ENCODE data around the gene FRG1. TPM values are rescaled to one million over a fixed set of nuclear protein-coding genes. Genes with fewer than 3 reads are reported as not detected.

Gene FRG1
- total and polyA plus RNA-seq, 2 experiments from 2014 or later: 24.3 to 65.2 TPM

DNA sequence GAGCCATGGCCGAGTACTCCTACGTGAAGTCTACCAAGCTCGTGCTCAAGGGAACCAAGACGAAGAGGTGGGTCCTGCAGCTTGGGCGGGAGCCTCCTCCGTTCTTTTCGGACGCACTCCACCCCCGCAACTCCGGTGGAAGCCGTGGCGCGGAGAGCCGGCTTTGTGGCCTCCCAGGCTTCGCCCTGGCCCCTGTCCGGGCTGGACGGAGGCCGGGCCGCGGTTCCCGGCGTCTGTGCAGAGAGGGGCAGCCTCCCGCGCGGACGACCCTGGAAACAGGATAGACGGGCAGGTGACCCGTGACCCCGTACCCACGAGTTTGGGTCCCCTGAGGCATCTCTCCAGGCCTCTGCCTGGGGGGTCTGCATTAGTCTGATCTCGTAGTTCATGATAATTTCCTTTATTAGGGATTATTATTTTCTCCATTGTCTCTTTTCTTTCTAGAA is 356 bp downstream of the FRG1 start:
- Histone ChIP-seq H3K9me2 (ENCODE audit: insufficient read depth) (no peaks in the 10 kb centered on the region; the same call in 1 of the 2 replicates), H3K4me2 (peak overlapping the region; percentile 88), H3K27ac (ENCODE audit: low read depth) (peak overlapping the region; percentile 80), H3K79me2 (replicated peaks; ENCODE audit: insufficient read depth) (peaks cover 34% of the 10 kb centered on the region), H2AFZ (peak overlapping the region; percentile 93), H4K20me1 (replicated peaks; ENCODE audit: insufficient read depth) (no peaks in the 10 kb centered on the region; the same call in 1 of the 2 replicates), H3K36me3 (ENCODE audit: insufficient read depth) (no peaks in the 10 kb centered on the region; the same call in 1 of the 2 replicates), H3F3A (replicated peaks; ENCODE audit: low read depth) (no peaks in the 10 kb centered on the region), H3K4me1 (ENCODE audit: insufficient read depth) (0 out of 2 replicates have a peak, but pooled peaks cover 6% of the 10 kb centered on the region), H3K27me3 (ENCODE audit: insufficient read depth) (no peaks in the 10 kb centered on the region), H3K4me3 (peak overlapping the region; percentile 97)
- H3K4me3 Mint-ChIP-seq: peak overlapping the region; percentile 94
- ATAC-seq (no peak; the same call in 1 of the 3 replicates), DNase-seq (ENCODE audit: low spot score) (no peak)
- TF ChIP-seq POLR2AphosphoS5 (IDR thresholded peaks at IDR 0.05; ENCODE audit: low read depth) (no peak), ZNF331 (CRISPR knock-in tag; IDR thresholded peaks at IDR 0.05; ENCODE audit: low read depth) (no peak), JUNB (IDR thresholded peaks at IDR 0.05; ENCODE audit: unreplicated experiment) (no peak), EZH2 (IDR thresholded peaks at IDR 0.05; ENCODE audit: low read depth, unreplicated experiment) (no peak), EZH2phosphoT487 (IDR thresholded peaks at IDR 0.05; ENCODE audit: unreplicated experiment) (no peak), CREB1 (CRISPR knock-in tag; IDR thresholded peaks at IDR 0.05; ENCODE audit: low read depth) (no peak), NANOG (IDR thresholded peaks at IDR 0.05; ENCODE audit: borderline replicate concordance) (no peak), ZNF114 (CRISPR knock-in tag; IDR thresholded peaks at IDR 0.05) (no peak), STAT1 (IDR thresholded peaks at IDR 0.05; ENCODE audit: unreplicated experiment) (no peak)
- TF ChIP-seq, protein P1, sequence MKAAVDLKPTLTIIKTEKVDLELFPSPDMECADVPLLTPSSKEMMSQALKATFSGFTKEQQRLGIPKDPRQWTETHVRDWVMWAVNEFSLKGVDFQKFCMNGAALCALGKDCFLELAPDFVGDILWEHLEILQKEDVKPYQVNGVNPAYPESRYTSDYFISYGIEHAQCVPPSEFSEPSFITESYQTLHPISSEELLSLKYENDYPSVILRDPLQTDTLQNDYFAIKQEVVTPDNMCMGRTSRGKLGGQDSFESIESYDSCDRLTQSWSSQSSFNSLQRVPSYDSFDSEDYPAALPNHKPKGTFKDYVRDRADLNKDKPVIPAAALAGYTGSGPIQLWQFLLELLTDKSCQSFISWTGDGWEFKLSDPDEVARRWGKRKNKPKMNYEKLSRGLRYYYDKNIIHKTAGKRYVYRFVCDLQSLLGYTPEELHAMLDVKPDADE (IDR thresholded peaks at IDR 0.05): no peak
- TF ChIP-seq, protein P2, sequence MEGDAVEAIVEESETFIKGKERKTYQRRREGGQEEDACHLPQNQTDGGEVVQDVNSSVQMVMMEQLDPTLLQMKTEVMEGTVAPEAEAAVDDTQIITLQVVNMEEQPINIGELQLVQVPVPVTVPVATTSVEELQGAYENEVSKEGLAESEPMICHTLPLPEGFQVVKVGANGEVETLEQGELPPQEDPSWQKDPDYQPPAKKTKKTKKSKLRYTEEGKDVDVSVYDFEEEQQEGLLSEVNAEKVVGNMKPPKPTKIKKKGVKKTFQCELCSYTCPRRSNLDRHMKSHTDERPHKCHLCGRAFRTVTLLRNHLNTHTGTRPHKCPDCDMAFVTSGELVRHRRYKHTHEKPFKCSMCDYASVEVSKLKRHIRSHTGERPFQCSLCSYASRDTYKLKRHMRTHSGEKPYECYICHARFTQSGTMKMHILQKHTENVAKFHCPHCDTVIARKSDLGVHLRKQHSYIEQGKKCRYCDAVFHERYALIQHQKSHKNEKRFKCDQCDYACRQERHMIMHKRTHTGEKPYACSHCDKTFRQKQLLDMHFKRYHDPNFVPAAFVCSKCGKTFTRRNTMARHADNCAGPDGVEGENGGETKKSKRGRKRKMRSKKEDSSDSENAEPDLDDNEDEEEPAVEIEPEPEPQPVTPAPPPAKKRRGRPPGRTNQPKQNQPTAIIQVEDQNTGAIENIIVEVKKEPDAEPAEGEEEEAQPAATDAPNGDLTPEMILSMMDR (conservative IDR thresholded peaks at IDR 0.05; ENCODE audit: low read depth in 2 of 2): no peak
- TF ChIP-seq, protein P3, sequence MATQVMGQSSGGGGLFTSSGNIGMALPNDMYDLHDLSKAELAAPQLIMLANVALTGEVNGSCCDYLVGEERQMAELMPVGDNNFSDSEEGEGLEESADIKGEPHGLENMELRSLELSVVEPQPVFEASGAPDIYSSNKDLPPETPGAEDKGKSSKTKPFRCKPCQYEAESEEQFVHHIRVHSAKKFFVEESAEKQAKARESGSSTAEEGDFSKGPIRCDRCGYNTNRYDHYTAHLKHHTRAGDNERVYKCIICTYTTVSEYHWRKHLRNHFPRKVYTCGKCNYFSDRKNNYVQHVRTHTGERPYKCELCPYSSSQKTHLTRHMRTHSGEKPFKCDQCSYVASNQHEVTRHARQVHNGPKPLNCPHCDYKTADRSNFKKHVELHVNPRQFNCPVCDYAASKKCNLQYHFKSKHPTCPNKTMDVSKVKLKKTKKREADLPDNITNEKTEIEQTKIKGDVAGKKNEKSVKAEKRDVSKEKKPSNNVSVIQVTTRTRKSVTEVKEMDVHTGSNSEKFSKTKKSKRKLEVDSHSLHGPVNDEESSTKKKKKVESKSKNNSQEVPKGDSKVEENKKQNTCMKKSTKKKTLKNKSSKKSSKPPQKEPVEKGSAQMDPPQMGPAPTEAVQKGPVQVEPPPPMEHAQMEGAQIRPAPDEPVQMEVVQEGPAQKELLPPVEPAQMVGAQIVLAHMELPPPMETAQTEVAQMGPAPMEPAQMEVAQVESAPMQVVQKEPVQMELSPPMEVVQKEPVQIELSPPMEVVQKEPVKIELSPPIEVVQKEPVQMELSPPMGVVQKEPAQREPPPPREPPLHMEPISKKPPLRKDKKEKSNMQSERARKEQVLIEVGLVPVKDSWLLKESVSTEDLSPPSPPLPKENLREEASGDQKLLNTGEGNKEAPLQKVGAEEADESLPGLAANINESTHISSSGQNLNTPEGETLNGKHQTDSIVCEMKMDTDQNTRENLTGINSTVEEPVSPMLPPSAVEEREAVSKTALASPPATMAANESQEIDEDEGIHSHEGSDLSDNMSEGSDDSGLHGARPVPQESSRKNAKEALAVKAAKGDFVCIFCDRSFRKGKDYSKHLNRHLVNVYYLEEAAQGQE (IDR thresholded peaks at IDR 0.05; ENCODE audit: unreplicated experiment): no peak
- TF ChIP-seq, protein P4, sequence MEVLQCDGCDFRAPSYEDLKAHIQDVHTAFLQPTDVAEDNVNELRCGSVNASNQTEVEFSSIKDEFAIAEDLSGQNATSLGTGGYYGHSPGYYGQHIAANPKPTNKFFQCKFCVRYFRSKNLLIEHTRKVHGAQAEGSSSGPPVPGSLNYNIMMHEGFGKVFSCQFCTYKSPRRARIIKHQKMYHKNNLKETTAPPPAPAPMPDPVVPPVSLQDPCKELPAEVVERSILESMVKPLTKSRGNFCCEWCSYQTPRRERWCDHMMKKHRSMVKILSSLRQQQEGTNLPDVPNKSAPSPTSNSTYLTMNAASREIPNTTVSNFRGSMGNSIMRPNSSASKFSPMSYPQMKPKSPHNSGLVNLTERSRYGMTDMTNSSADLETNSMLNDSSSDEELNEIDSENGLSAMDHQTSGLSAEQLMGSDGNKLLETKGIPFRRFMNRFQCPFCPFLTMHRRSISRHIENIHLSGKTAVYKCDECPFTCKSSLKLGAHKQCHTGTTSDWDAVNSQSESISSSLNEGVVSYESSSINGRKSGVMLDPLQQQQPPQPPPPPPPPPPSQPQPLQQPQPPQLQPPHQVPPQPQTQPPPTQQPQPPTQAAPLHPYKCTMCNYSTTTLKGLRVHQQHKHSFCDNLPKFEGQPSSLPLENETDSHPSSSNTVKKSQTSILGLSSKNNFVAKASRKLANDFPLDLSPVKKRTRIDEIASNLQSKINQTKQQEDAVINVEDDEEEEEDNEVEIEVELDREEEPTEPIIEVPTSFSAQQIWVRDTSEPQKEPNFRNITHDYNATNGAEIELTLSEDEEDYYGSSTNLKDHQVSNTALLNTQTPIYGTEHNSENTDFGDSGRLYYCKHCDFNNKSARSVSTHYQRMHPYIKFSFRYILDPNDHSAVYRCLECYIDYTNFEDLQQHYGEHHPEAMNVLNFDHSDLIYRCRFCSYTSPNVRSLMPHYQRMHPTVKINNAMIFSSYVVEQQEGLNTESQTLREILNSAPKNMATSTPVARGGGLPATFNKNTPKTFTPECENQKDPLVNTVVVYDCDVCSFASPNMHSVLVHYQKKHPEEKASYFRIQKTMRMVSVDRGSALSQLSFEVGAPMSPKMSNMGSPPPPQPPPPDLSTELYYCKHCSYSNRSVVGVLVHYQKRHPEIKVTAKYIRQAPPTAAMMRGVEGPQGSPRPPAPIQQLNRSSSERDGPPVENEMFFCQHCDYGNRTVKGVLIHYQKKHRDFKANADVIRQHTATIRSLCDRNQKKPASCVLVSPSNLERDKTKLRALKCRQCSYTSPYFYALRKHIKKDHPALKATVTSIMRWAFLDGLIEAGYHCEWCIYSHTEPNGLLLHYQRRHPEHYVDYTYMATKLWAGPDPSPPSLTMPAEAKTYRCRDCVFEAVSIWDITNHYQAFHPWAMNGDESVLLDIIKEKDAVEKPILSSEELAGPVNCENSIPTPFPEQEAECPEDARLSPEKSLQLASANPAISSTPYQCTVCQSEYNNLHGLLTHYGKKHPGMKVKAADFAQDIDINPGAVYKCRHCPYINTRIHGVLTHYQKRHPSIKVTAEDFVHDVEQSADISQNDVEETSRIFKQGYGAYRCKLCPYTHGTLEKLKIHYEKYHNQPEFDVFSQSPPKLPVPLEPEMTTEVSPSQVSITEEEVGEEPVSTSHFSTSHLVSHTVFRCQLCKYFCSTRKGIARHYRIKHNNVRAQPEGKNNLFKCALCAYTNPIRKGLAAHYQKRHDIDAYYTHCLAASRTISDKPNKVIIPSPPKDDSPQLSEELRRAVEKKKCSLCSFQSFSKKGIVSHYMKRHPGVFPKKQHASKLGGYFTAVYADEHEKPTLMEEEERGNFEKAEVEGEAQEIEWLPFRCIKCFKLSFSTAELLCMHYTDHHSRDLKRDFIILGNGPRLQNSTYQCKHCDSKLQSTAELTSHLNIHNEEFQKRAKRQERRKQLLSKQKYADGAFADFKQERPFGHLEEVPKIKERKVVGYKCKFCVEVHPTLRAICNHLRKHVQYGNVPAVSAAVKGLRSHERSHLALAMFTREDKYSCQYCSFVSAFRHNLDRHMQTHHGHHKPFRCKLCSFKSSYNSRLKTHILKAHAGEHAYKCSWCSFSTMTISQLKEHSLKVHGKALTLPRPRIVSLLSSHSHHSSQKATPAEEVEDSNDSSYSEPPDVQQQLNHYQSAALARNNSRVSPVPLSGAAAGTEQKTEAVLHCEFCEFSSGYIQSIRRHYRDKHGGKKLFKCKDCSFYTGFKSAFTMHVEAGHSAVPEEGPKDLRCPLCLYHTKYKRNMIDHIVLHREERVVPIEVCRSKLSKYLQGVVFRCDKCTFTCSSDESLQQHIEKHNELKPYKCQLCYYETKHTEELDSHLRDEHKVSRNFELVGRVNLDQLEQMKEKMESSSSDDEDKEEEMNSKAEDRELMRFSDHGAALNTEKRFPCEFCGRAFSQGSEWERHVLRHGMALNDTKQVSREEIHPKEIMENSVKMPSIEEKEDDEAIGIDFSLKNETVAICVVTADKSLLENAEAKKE (CRISPR knock-in tag; IDR thresholded peaks at IDR 0.05): no peak
- H3K4me1 Mint-ChIP-seq: peaks cover 10% of the 10 kb centered on the region
- peaks cover 11% of the 10 kb centered on the region for H3K9me3 Mint-ChIP-seq
- H3K27me3 Mint-ChIP-seq (ENCODE audit: insufficient read depth, low read depth, poor library complexity): peaks cover 8% of the 10 kb centered on the region
- H3K27ac Mint-ChIP-seq: peak overlapping the region; percentile 80; the same call in 1 of the 2 replicates
- H3K36me3 Mint-ChIP-seq (ENCODE audit: low read depth): peaks cover 6% of the 10 kb centered on the region

All from GM23338 (cell line).